Smooth muscle cell (in vitro differentiated cells): ENCODE data around the gene LONRF2. TPM values are rescaled to one million over a fixed set of nuclear protein-coding genes. Genes with fewer than 3 reads are reported as not detected.

Experiments used
- DNase-seq: peaks from one replicate; lab custom pipeline; 2025; ENCODE audit not compliant: unreplicated experiment; lab: John Stamatoyannopoulos, UW
- H2AFZ ChIP-seq: fragments of 200-600 bp; sonication (generic); 2 replicates; pipeline ENCODE4 v1.6.0; 2016; ENCODE audit warnings: antibody characterized with exemption, low read depth, mild to moderate bottlenecking
- H3F3A ChIP-seq: fragments of 200-600 bp; sonication (generic); 2 replicates; pipeline ENCODE4 v1.6.0; 2017; ENCODE audit warnings: antibody characterized with exemption, low read depth
- H3K27ac ChIP-seq: fragments of 200-600 bp; sonication (generic); 2 replicates; pipeline ENCODE4 v1.5.1; 2016; ENCODE audit warnings: low read depth, mild to moderate bottlenecking
- H3K27me3 ChIP-seq: fragments of 200-600 bp; sonication (generic); 2 replicates; pipeline ENCODE4 v1.6.1; 2016; ENCODE audit warnings: low read depth, mild to moderate bottlenecking
- H3K36me3 ChIP-seq: fragments of 200-600 bp; sonication (generic); 2 replicates; pipeline ENCODE4 v1.5.1; 2016; ENCODE audit warnings: low read depth
- H3K4me1 ChIP-seq: fragments of 200-600 bp; sonication (generic); 2 replicates; pipeline ENCODE4 v1.5.1; 2016; ENCODE audit warnings: low read depth
- H3K4me2 ChIP-seq: fragments of 200-600 bp; sonication (generic); 2 replicates; pipeline ENCODE4 v1.6.0; 2016; ENCODE audit warnings: mild to moderate bottlenecking
- H3K4me3 ChIP-seq: fragments of 200-600 bp; sonication (generic); 2 replicates; pipeline ENCODE4 v1.5.1; 2016; ENCODE audit warnings: mild to moderate bottlenecking
- H3K79me2 ChIP-seq: fragments of 200-600 bp; sonication (generic); 2 replicates; pipeline ENCODE4 v1.6.0; 2016; ENCODE audit warnings: low read depth, mild to moderate bottlenecking
- H3K9ac ChIP-seq: fragments of 200-600 bp; sonication (generic); 2 replicates; pipeline ENCODE4 v1.6.0; 2016; ENCODE audit warnings: low read depth
- H3K9me3 ChIP-seq: fragments of 200-600 bp; sonication (generic); replicated peaks from 2 replicates; pipeline ENCODE4 v1.5.1; 2016; ENCODE audit warnings: low read depth
- H4K20me1 ChIP-seq: fragments of 200-600 bp; sonication (generic); 2 replicates; pipeline ENCODE4 v1.6.0; 2016; ENCODE audit warnings: low read depth
- WGBS: methylation state at CpG from one replicate; pipeline ENCODE4 v1.1.7; 2016; ENCODE audit warnings: low lambda C conversion rate; 5-methylcytosine and 5-hydroxymethylcytosine counted together
- polyA plus RNA-seq: library from polyadenylated mRNA; unstranded; fragments of >200 nt; fragmentation: Nextera tagmentation; extraction: Ambion mirVana; gene quantifications from 2 replicates; pipeline ENCODE4 v1.2.1, GENCODE V29; 2016
- total RNA-seq: library from RNA; depleted of rRNA; stranded (reverse); fragments of >200 nt; gene quantifications from 2 replicates; pipeline ENCODE4 v1.2.3, GENCODE V29; 2014
- TF ChIP-seq, protein P1 (sequence below): fragments of 200-600 bp; sonication (generic); IDR thresholded peaks from 2 replicates; pipeline ENCODE4 v1.5.1; 2017; ENCODE audit warnings: borderline replicate concordance, mild to moderate bottlenecking, antibody characterized with exemption; ENCODE audit not compliant: insufficient read depth, poor library complexity, severe bottlenecking

LONRF2 gene
- total and polyA plus RNA-seq, 2 experiments from 2014 or later: 0.06 to 1.4 TPM

DNA sequence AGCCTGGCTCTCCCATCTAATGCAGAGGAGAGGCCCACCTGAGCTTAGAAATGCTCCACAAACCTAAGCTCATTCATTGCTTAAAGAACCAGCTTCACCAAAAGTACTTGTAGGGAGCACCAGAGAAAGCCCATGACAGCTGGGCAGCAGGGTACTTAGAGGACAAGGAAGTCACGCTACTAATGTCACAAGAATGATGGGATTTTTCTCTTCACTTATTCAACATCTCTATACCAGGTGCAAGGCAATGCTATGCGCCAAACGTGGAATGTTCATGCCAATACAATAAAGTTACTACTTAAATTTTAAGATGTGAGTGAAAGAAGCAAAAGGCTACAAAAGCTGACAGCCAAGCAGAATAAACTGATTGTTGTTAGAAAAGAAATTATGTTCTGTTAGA, 36.0 kb downstream of the LONRF2 start:
- 96% methylated on average over 3 of the region's 3 CpGs for WGBS
- H3K9me3 ChIP-seq: no peaks in the 10 kb centered on the region
- peak overlapping the region; percentile 55 for H3K4me2 ChIP-seq

DNA sequence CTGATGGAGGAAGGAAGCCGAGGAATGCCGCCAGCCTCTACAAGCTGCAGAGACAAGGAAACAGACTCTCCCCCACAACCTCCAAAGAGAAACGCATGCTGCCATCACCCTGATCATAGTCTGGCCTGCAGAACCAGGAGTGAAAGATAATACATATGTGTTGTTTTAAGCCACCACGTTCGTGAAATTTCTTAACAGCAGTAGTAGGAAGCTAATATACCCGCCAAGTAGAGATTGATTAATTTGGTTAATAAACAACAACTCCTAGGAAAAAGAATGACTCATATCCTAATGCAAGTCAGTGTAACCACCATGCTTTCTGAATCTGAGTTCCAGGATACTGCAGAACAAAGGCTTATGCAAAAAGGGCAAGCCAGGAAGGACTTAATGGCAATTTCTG, 36.6 kb downstream of the LONRF2 start:
- Histone ChIP-seq H3K4me1 (peaks cover 9% of the 10 kb centered on the region), H3K36me3 (no peaks in the 10 kb centered on the region), H3K27ac (peak overlapping the region; percentile 17), H3K27me3 (no peaks in the 10 kb centered on the region), H3K9me3 (no peaks in the 10 kb centered on the region), H3K9ac (no peak overlapping the region), H4K20me1 (no peaks in the 10 kb centered on the region), H3K79me2 (no peaks in the 10 kb centered on the region), H3K4me2 (peak overlapping the region; percentile 55), H2AFZ (no peak overlapping the region), H3K4me3 (no peak overlapping the region), H3F3A (no peaks in the 10 kb centered on the region)
- no peak for DNase-seq
- TF ChIP-seq, protein P1, sequence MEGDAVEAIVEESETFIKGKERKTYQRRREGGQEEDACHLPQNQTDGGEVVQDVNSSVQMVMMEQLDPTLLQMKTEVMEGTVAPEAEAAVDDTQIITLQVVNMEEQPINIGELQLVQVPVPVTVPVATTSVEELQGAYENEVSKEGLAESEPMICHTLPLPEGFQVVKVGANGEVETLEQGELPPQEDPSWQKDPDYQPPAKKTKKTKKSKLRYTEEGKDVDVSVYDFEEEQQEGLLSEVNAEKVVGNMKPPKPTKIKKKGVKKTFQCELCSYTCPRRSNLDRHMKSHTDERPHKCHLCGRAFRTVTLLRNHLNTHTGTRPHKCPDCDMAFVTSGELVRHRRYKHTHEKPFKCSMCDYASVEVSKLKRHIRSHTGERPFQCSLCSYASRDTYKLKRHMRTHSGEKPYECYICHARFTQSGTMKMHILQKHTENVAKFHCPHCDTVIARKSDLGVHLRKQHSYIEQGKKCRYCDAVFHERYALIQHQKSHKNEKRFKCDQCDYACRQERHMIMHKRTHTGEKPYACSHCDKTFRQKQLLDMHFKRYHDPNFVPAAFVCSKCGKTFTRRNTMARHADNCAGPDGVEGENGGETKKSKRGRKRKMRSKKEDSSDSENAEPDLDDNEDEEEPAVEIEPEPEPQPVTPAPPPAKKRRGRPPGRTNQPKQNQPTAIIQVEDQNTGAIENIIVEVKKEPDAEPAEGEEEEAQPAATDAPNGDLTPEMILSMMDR: no peak
- 29% methylated on average over 6 of the region's 6 CpGs for WGBS

More for the DNA sequence above, 36.0 kb downstream of the LONRF2 start:
- Histone ChIP-seq H3K27me3 (no peaks in the 10 kb centered on the region), H4K20me1 (no peaks in the 10 kb centered on the region), H2AFZ (no peak overlapping the region), H3K79me2 (no peaks in the 10 kb centered on the region), H3F3A (peaks cover under 1% of the 10 kb centered on the region), H3K36me3 (no peaks in the 10 kb centered on the region), H3K27ac (peak overlapping the region; percentile 17), H3K4me3 (no peak overlapping the region), H3K9ac (no peak overlapping the region), H3K4me1 (peaks cover 8% of the 10 kb centered on the region)
- DNase-seq: no peak
- TF ChIP-seq, protein P1: no peak

DNA sequence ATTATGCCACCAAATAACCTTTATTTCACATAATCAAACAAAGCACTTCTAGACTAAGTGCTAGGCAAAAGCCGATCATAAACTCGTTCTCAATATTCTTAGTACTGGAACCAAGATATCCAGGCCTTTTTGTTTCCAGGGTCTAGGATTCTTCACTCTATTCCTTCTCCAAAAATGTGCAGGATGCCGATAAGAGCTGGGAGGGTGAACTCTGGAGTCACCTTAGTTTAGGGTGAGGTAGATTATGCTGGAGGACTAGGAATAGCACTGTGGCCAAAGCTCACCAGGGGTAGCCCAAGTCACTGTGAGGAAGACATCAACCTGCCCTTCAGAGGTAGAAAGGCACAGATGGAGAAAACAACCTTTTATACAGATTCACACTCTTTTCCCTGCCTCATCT, 37.3 kb downstream of the LONRF2 start:
- Histone ChIP-seq H4K20me1 (no peaks in the 10 kb centered on the region), H3K79me2 (no peaks in the 10 kb centered on the region), H3K4me1 (peaks cover 9% of the 10 kb centered on the region), H3K9me3 (no peaks in the 10 kb centered on the region), H2AFZ (no peak overlapping the region), H3K27ac (no peak overlapping the region), H3F3A (no peaks in the 10 kb centered on the region), H3K27me3 (no peaks in the 10 kb centered on the region), H3K9ac (no peak overlapping the region), H3K36me3 (no peaks in the 10 kb centered on the region), H3K4me3 (no peak overlapping the region), H3K4me2 (no peak overlapping the region)
- no peak for DNase-seq
- TF ChIP-seq, protein P1: no peak
- 31% methylated on average over 3 of the region's 3 CpGs for WGBS

DNA sequence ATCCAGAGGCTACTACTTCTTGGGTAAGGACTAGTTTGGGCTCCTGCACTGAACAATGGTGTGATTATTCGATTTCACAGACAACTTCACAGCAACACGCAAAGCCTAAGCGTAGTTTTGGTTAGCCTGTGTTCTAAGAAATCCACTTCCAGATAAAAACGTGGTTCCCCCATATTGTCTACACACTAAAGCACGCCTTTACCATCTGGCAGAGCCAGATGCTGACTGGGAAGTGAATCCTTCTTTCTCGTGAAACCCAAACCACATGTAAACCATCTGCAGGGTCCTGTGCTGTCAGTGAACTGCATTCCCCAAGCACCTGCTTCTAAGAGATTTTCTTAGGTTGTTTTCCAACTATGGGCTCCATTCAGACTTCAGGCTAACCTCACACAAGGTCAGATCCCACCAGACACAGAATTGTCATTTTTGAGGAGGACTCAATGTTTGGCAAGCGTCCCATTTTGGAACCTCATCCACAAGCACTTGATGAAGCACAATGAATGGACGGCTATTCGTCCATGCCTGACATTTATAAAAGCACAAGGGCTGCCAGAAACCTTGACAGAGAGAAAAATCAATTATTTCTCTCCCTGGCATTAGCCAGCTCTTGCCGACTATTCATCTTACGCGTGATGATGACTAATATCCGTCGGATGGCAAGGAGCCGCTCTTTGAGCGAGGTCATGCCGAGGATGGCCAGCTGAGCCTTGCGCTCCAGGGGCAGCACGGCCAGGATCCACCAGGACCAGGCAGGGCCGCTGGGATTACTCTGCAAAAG, 38.4 kb downstream of the LONRF2 start:
- H3K36me3 ChIP-seq: no peaks in the 10 kb centered on the region
- no peak overlapping the region for H3K4me2 ChIP-seq
- no peak overlapping the region for H3K9ac ChIP-seq
- TF ChIP-seq, protein P1: no peak
- no peak overlapping the region for H3K27ac ChIP-seq
- no peak for DNase-seq
- H3K4me1 ChIP-seq: peaks cover 9% of the 10 kb centered on the region
- H2AFZ ChIP-seq: no peak overlapping the region
- no peaks in the 10 kb centered on the region for H3K27me3 ChIP-seq
- H4K20me1 ChIP-seq: no peaks in the 10 kb centered on the region
- H3K4me3 ChIP-seq: no peak overlapping the region
- H3K79me2 ChIP-seq: no peaks in the 10 kb centered on the region
- WGBS: 91% methylated on average over 20 of the region's 20 CpGs
- H3F3A ChIP-seq: no peaks in the 10 kb centered on the region
- H3K9me3 ChIP-seq: no peaks in the 10 kb centered on the region
